ENCODE results near the gene ELF2. TPM values are rescaled to one million over a fixed set of nuclear protein-coding genes. Genes with fewer than 3 reads are reported as not detected.

Gene ELF2
- 10 to 100 TPM; 37.1 to 54.9 (median 44.7) TPM for total RNA-seq

- peak; percentile 91 to 98 for DNase-seq (ENCODE audit: low spot score in 2 of 2)
- WGBS, 2 donors = 0 to 1% methylated on average over 33 to 35 of the region's 83 CpGs
- H3K4me3 ChIP-seq (ENCODE audit: low read depth, poor library complexity, severe bottlenecking) = peak within 1 kb of the TSS; percentile 97
- intact Hi-C loops (cut with DNase I; ENCODE audit: low total_unique reads) = loop anchor here (10.0 kb wide), 1 partner anchor 92 kb away; no protein-coding TSS in a partner anchor
- TF ChIP-seq CTCF (IDR thresholded peaks at IDR 0.05) (no peak), POLR2A (IDR thresholded peaks at IDR 0.05) (no peak)
Measured at GRCh38 chr4:139177049-139177868, at the start of gene ELF2. TSS of gene ELF2 (minus strand) at chr4:139177218. CDS start at chr4:139137701, 39,517 bp downstream.

GRCh38 chr4:139223682-139224317 is 46.8 kb upstream of the ELF2 start:
- TF ChIP-seq CTCF (IDR thresholded peaks at IDR 0.05) = no peak
- no peak for TF ChIP-seq POLR2A (IDR thresholded peaks at IDR 0.05)
- intact Hi-C loops (cut with DNase I; ENCODE audit: low total_unique reads) = no loop called here
- WGBS, 2 donors = 78 to 83% methylated on average over 2 of the region's 2 CpGs
- H3K4me3 ChIP-seq (ENCODE audit: low read depth, poor library complexity, severe bottlenecking) = no peak overlapping the region
- DNase-seq (ENCODE audit: low spot score in 2 of 2) = no peak

- TF ChIP-seq POLR2A (IDR thresholded peaks at IDR 0.05) = no peak
- TF ChIP-seq CTCF (IDR thresholded peaks at IDR 0.05) = no peak
- intact Hi-C loops (cut with DNase I; ENCODE audit: low total_unique reads) = no loop called here
- 91 to 95% methylated on average over 5 of the region's 5 CpGs for WGBS, 2 donors
- no peak for DNase-seq (ENCODE audit: low spot score in 2 of 2)
- H3K4me3 ChIP-seq (ENCODE audit: low read depth, poor library complexity, severe bottlenecking) = no peak overlapping the region
Measured at GRCh38 chr4:139222215-139222614, 45.2 kb upstream of the ELF2 start.

GRCh38 chr4:139221687-139222086 is 44.7 kb upstream of the ELF2 start:
- TF ChIP-seq POLR2A (IDR thresholded peaks at IDR 0.05) = no peak
- no peak for TF ChIP-seq CTCF (IDR thresholded peaks at IDR 0.05)
- WGBS, 2 donors = 80 to 91% methylated on average over 5 of the region's 5 CpGs
- DNase-seq (ENCODE audit: low spot score in 2 of 2) = no peak
- intact Hi-C loops (cut with DNase I; ENCODE audit: low total_unique reads) = no loop called here
- no peak overlapping the region for H3K4me3 ChIP-seq (ENCODE audit: low read depth, poor library complexity, severe bottlenecking)

- intact Hi-C loops (cut with DNase I; ENCODE audit: low total_unique reads) = no loop called here
- no peak for TF ChIP-seq CTCF (IDR thresholded peaks at IDR 0.05)
- no peak for TF ChIP-seq POLR2A (IDR thresholded peaks at IDR 0.05)
- H3K4me3 ChIP-seq (ENCODE audit: low read depth, poor library complexity, severe bottlenecking) = no peak overlapping the region
- DNase-seq (ENCODE audit: low spot score in 2 of 2) = no peak
- WGBS, 2 donors = 84 to 87% methylated on average over 4 of the region's 4 CpGs
Measured at GRCh38 chr4:139219450-139220055, 42.5 kb upstream of the ELF2 start.

Measured in lower leg skin (tissue), 4 donors.